T-helper 2 cell treated with Interferon-gamma antibody and Interleukin-4, amounts not matched to agents 100 ng/mL and 5 ng/mL, for 36 hours (primary cell): ENCODE results near the gene LNP1. TPM values are rescaled to one million over a fixed set of nuclear protein-coding genes. Genes with fewer than 3 reads are reported as not detected.

Source experiments
- intact Hi-C: fragments of 100-400 bp; cut with micrococcal nuclease; formaldehyde crosslinking; loops from one replicate; pipeline ENCODE4 v1.15.1; 2023
- total RNA-seq: library from RNA; stranded (reverse); gene quantifications from 2 replicates; pipeline ENCODE4 v1.2.3, GENCODE V29; 2022

The LNP1 gene
- total RNA-seq, 1 donor from 2014 or later, result 1.8 TPM

GRCh38 chr3:100399341-100400071, 1.8 kb upstream of the LNP1 start:
- intact Hi-C loops, result loop anchor here (2.0 to 10.0 kb wide), 10 partner anchors 83 to 1842 kb away; partner anchors contain the start of genes DCBLD2, NFKBIZ and PCNP

GRCh38 chr3:100400419-100400779, 940 bp upstream of the LNP1 start:
- intact Hi-C loops, result loop anchor here (2.0 to 10.0 kb wide), 10 partner anchors 84 to 1843 kb away; partner anchors contain the start of genes DCBLD2, NFKBIZ and PCNP

GRCh38 chr3:100401674-100402041, 319 bp downstream of the LNP1 start:
- intact Hi-C loops, result loop anchor here (1.0 to 10.0 kb wide), 17 partner anchors 67 to 1844 kb away; partner anchors contain the start of genes CMSS1, DCBLD2, NFKBIZ and NIT2

- intact Hi-C loops, result loop anchor here (5.0 to 10.0 kb wide), 6 partner anchors 263 to 1845 kb away; partner anchors contain the start of genes DCBLD2 and NFKBIZ
These were observed 917 bp downstream of the LNP1 start for GRCh38 chr3:100402256-100402655.

GRCh38 chr3:100402891-100403290, 1.6 kb downstream of the LNP1 start:
- intact Hi-C loops, result loop anchor here (5.0 to 10.0 kb wide), 6 partner anchors 262 to 1846 kb away; partner anchors contain the start of genes DCBLD2 and NFKBIZ

GRCh38 chr3:100403362-100404249, 2.3 kb downstream of the LNP1 start:
- intact Hi-C loops, result loop anchor here (5.0 to 10.0 kb wide), 6 partner anchors 261 to 1846 kb away; partner anchors contain the start of genes DCBLD2 and NFKBIZ

- intact Hi-C loops, result loop anchor here (5.0 to 10.0 kb wide), 6 partner anchors 261 to 1847 kb away; partner anchors contain the start of genes DCBLD2 and NFKBIZ
These were observed 2.9 kb downstream of the LNP1 start for GRCh38 chr3:100404250-100404548.

- intact Hi-C loops, result loop anchor here (10.0 kb wide), 1 partner anchor 258 kb away; no protein-coding TSS in a partner anchor
These were observed 5.8 kb downstream of the LNP1 start for GRCh38 chr3:100407164-100407563.

GRCh38 chr3:100407977-100408532, 6.7 kb downstream of the LNP1 start:
- intact Hi-C loops, result loop anchor here (10.0 kb wide), 1 partner anchor 257 kb away; no protein-coding TSS in a partner anchor

GRCh38 chr3:100411091-100411982, 10.0 kb downstream of the LNP1 start:
- intact Hi-C loops, result no loop called here

GRCh38 chr3:100412912-100413590, 11.7 kb downstream of the LNP1 start:
- intact Hi-C loops, result no loop called here

- intact Hi-C loops, result no loop called here
These were observed 12.3 kb downstream of the LNP1 start for GRCh38 chr3:100413613-100414012.

GRCh38 chr3:100416176-100416575, 14.8 kb downstream of the LNP1 start:
- intact Hi-C loops, result no loop called here

- intact Hi-C loops, result no loop called here
These were observed 15.5 kb downstream of the LNP1 start for GRCh38 chr3:100416863-100417262.

GRCh38 chr3:100419406-100419805, 18.1 kb downstream of the LNP1 start:
- intact Hi-C loops, result no loop called here

- intact Hi-C loops, result no loop called here
These were observed 19.5 kb downstream of the LNP1 start for GRCh38 chr3:100420885-100421284.

GRCh38 chr3:100423611-100424010, 22.3 kb downstream of the LNP1 start:
- intact Hi-C loops, result no loop called here

GRCh38 chr3:100424261-100424660, 22.9 kb downstream of the LNP1 start:
- intact Hi-C loops, result no loop called here

GRCh38 chr3:100425316-100425715, 24.0 kb downstream of the LNP1 start:
- intact Hi-C loops, result no loop called here
